DMS53 treated with DMSO at 0.1 percent for 48 hours (cell line): ENCODE data around the gene CASP9.
A peak's percentile ranks its signal among the peaks of the same experiment; 100 is the strongest.

Experiments
- DNase-seq: peaks from one replicate; lab custom pipeline; 2025; ENCODE audit not compliant: unreplicated experiment; lab: John Stamatoyannopoulos, UW

CASP9 gene

GRCh38 chr1:15524021-15524282, at the start of gene CASP9:
CASP9 (minus strand) TSS chr1:15524215; CDS start chr1:15524200, 15 bp downstream.
- DNase-seq, result no peak

GRCh38 chr1:15573477-15573876, 49.5 kb upstream of the CASP9 start:
- no peak for DNase-seq

GRCh38 chr1:15571266-15571665, 47.3 kb upstream of the CASP9 start:
- DNase-seq, result no peak

GRCh38 chr1:15570861-15571260, 46.8 kb upstream of the CASP9 start:
- DNase-seq, result no peak

GRCh38 chr1:15568387-15569073, 44.5 kb upstream of the CASP9 start:
- no peak for DNase-seq

- DNase-seq, result no peak
Measured at GRCh38 chr1:15559189-15559810, 35.3 kb upstream of the CASP9 start.

- no peak for DNase-seq
Measured at GRCh38 chr1:15558516-15558915, 34.5 kb upstream of the CASP9 start.

- no peak for DNase-seq
Measured at GRCh38 chr1:15557594-15557993, 33.6 kb upstream of the CASP9 start.

GRCh38 chr1:15557008-15557407, 33.0 kb upstream of the CASP9 start:
- DNase-seq, result no peak

- DNase-seq, result no peak
Measured at GRCh38 chr1:15550573-15550972, 26.6 kb upstream of the CASP9 start.

- DNase-seq, result no peak
Measured at GRCh38 chr1:15546641-15547040, 22.6 kb upstream of the CASP9 start.

- DNase-seq, result no peak
Measured at GRCh38 chr1:15543589-15544568, 19.9 kb upstream of the CASP9 start.

GRCh38 chr1:15543251-15543588, 19.2 kb upstream of the CASP9 start:
- no peak for DNase-seq

- DNase-seq, result no peak
Measured at GRCh38 chr1:15542388-15543250, 18.6 kb upstream of the CASP9 start.

GRCh38 chr1:15541231-15541792, 17.3 kb upstream of the CASP9 start:
- no peak for DNase-seq

- no peak for DNase-seq
Measured at GRCh38 chr1:15540186-15540585, 16.2 kb upstream of the CASP9 start.

- no peak for DNase-seq
Measured at GRCh38 chr1:15538771-15539170, 14.8 kb upstream of the CASP9 start.

GRCh38 chr1:15531682-15532081, 7.7 kb upstream of the CASP9 start:
- no peak for DNase-seq

- DNase-seq, result no peak
Measured at GRCh38 chr1:15531003-15531402, 7.0 kb upstream of the CASP9 start.

- peak; percentile 99 for DNase-seq
Measured at GRCh38 chr1:15526490-15527339, 2.7 kb upstream of the CASP9 start, which contains the start of gene DNAJC16. DNAJC16 (plus strand) TSS chr1:15526848; CDS start chr1:15529106, 2,258 bp downstream.
